GM12878 (cell line): Measurements from ENCODE around the gene EEPD1.

Experiments used
- CHD4 ChIP-seq: fragments of 200-600 bp; sonication (generic); IDR thresholded peaks from 2 replicates; pipeline ENCODE4 v1.6.1; 2016; ENCODE audit warnings: mild to moderate bottlenecking
- CTCF ChIP-seq, 3 experiments: IDR thresholded peaks in 2 of 3; conservative IDR thresholded peaks in 1 of 3; 2 replicates each; pipeline ENCODE4 v1.5.1; 2011; ENCODE audit warnings: low read depth in 3 of 3, low read length in 3 of 3, mild to moderate bottlenecking in 3 of 3, control low read depth in 2 of 3, moderate library complexity in 2 of 3, inconsistent platforms in 1 of 3, mixed read lengths in 1 of 3; ENCODE audit not compliant: control insufficient read depth in 2 of 3, insufficient read depth in 1 of 3; ENCODE audit errors: extremely low read depth in 1 of 3
- EZH2 ChIP-seq: IDR thresholded peaks from 2 replicates; pipeline ENCODE4 v1.6.1; 2012; ENCODE audit warnings: low read depth, mild to moderate bottlenecking, control low read depth, inconsistent platforms, low read length, borderline replicate concordance; ENCODE audit not compliant: control insufficient read depth
- KDM1A ChIP-seq: fragments of 200-600 bp; sonication (generic); IDR thresholded peaks from 2 replicates; pipeline ENCODE4 v1.6.1; 2016; ENCODE audit warnings: borderline replicate concordance
- MAX ChIP-seq: IDR thresholded peaks from 2 replicates; pipeline ENCODE4 v1.6.1; 2012; ENCODE audit warnings: low read depth, low read length, improper control_type of control experiment
- MYC ChIP-seq: IDR thresholded peaks from 2 replicates; pipeline ENCODE4 v1.6.1; 2011; ENCODE audit warnings: mild to moderate bottlenecking, low read length, moderate library complexity, inconsistent platforms; ENCODE audit not compliant: insufficient read depth, insufficient replicate concordance, insufficient read length, severe bottlenecking
- POLR2A ChIP-seq: IDR thresholded peaks from 2 replicates; pipeline ENCODE4 v1.6.1; 2011; ENCODE audit warnings: low read depth, mild to moderate bottlenecking, low read length
- ZBED1 ChIP-seq: IDR thresholded peaks from 2 replicates; pipeline ENCODE4 v1.6.1; 2016; ENCODE audit warnings: borderline replicate concordance
- TF ChIP-seq, protein P1 (sequence below): IDR thresholded peaks from 2 replicates; pipeline ENCODE4 v1.6.1; 2012; ENCODE audit warnings: low read depth, low read length, improper control_type of control experiment

DNA sequence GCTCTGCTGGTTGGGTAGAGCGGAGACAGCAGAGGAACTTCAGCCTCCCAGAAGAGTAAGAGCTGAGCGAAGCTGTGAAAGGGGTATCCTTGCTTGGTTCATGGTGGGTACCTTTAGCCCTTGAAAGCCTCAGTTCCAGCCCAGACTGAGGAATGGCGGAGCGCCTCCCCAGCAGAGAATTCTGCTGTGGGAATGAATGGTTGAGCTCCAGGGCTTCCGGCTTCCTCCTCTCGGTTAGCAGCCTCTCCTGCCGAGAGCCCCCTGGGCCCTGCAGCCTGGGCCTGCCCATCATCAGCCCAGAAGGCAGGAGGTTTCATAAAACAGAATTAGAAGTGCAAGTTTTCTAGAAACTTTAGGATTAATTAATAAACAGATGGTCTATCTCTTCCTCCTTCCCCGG lies 156.7 kb downstream of the EEPD1 start:
- no peak for TF ChIP-seq CTCF (IDR thresholded peaks at IDR 0.05 in 2 of 3, conservative IDR thresholded peaks at IDR 0.05 in 1 of 3; ENCODE audit: control insufficient read depth in 2 of 3, extremely low read depth in 1 of 3, insufficient read depth in 1 of 3, low read depth in 3 of 3, low read length in 3 of 3)
- TF ChIP-seq MAX, result no peak
- no peak for TF ChIP-seq CHD4
- TF ChIP-seq ZBED1, result no peak
- no peak for TF ChIP-seq MYC
- no peak for TF ChIP-seq POLR2A
- no peak for TF ChIP-seq EZH2
- TF ChIP-seq, protein P1, sequence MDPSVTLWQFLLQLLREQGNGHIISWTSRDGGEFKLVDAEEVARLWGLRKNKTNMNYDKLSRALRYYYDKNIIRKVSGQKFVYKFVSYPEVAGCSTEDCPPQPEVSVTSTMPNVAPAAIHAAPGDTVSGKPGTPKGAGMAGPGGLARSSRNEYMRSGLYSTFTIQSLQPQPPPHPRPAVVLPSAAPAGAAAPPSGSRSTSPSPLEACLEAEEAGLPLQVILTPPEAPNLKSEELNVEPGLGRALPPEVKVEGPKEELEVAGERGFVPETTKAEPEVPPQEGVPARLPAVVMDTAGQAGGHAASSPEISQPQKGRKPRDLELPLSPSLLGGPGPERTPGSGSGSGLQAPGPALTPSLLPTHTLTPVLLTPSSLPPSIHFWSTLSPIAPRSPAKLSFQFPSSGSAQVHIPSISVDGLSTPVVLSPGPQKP, result no peak
- TF ChIP-seq KDM1A, result no peak
